Right lobe of liver (tissue), 6 donors: ENCODE measurements around the gene CYP46A1. TPM values are rescaled to one million over a fixed set of nuclear protein-coding genes. Genes with fewer than 3 reads are reported as not detected.

Experiments
- ATAC-seq, 4 donors: fragments of 200-7000 bp; cut with Tn5 transposase; one replicate each; pipeline ENCODE4 v1.9.1; 2020; ENCODE audit warnings: mild to moderate bottlenecking in 4 of 4, moderate library complexity in 4 of 4
- DNase-seq, 3 donors: peaks; one replicate each; pipeline ENCODE4 v3.0.0-alpha.2; 2020
- H3K27ac ChIP-seq, 3 donors: fragments of 200-600 bp; one replicate each; pipeline ENCODE4 v1.8.0; 2022
- H3K27me3 ChIP-seq, 2 donors: fragments of 200-600 bp; one replicate each; pipeline ENCODE4 v1.8.0; 2022
- H3K36me3 ChIP-seq, 4 donors: fragments of 200-600 bp; sonication (generic) in 1 of 4; one replicate each; pipeline versions ENCODE4 v1.5.1 to v1.8.0; 2017 to 2022; ENCODE audit warnings: control low read depth in 1 of 4
- H3K4me1 ChIP-seq, 4 donors: fragments of 200-600 bp; sonication (generic) in 1 of 4; one replicate each; pipeline versions ENCODE4 v1.5.1 to v1.8.0; 2017 to 2022; ENCODE audit warnings: control low read depth in 1 of 4
- H3K4me3 ChIP-seq, 3 donors: fragments of 200-600 bp; one replicate each; pipeline ENCODE4 v1.8.0; 2022
- H3K9me3 ChIP-seq, 4 donors: fragments of 200-600 bp; sonication (generic) in 1 of 4; one replicate each; pipeline versions ENCODE4 v1.5.1 to v1.8.0; 2017 to 2022; ENCODE audit warnings: control low read depth in 1 of 4
- CTCF ChIP-seq, 4 donors: fragments of 200-600 bp in 3 of 4; fragments of 450-650 bp in 1 of 4; IDR thresholded peaks; one replicate each; pipeline versions ENCODE4 v1.5.1 to v1.8.0; 2016 to 2022; ENCODE audit warnings: antibody characterized with exemption in 4 of 4, mild to moderate bottlenecking in 2 of 4
- POLR2A ChIP-seq: fragments of 450-650 bp; IDR thresholded peaks from one replicate; pipeline ENCODE4 v1.6.1; 2017; ENCODE audit warnings: antibody characterized with exemption, mild to moderate bottlenecking
- WGBS: methylation state at CpG from one replicate; pipeline ENCODE4 v1.1.6; 2018; ENCODE audit warnings: low coverage, low lambda C conversion rate; ENCODE audit not compliant: insufficient coverage; ENCODE audit errors: missing lambda C conversion rate; 5-methylcytosine and 5-hydroxymethylcytosine counted together
- intact Hi-C, 2 donors: fragments of 100-400 bp; cut with DNase I; formaldehyde crosslinking; loops; one replicate each; pipeline versions ENCODE4 v1.11.2 to v1.14.1; 2022
- total RNA-seq, 6 experiments: library from RNA; depleted of rRNA in 2 of 6; stranded (reverse); fragments of >200 nt in 2 of 6; fragmentation: NEBNext Ultra II Directional in 3 of 6; extraction: Animal tissue kit (Norgen Biotek cat#: 25700) in 3 of 6; gene quantifications; one replicate each; pipeline versions ENCODE4 v1.1.0 to v1.2.4, GENCODE V29; 2016 to 2023
- donor health status: DM: no; HTN: yes; CAD: no.
- donor health status: DM: no; HTN: no; CAD: no.
- donor health status: DM: no; HTN: no; CAD: no.
- donor health status: DM: no; HTN: yes; CAD: no.
- donor health status: DM: no; HTN: yes; CAD: no.

CYP46A1 gene
- total RNA-seq, 6 experiments from 2014 or later, result 0.06 to 1.6 (median 0.42) TPM; not detected in 1

DNA sequence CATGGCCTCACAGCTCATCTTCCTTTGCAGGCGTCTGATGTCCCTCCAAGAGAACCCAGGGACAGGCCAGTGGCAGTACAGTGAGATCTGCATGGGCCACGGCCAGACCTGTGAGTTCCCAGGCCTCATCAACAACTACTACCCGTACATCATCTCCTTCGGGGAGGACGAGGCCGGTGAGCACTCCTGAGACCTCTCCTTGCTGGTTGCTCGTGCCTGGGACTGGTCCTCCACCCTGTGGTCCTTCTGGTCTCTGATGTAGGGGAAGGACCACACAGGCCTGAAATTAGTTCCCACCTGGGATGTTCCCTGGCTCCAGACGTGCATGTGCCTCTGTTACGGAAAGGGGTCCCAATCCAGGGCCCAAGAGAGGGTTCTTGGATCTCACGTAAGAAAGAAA, 21.3 kb upstream of the CYP46A1 start:
- H3K9me3 ChIP-seq, result no peaks in the 10 kb centered on the region
- H3K27ac ChIP-seq, result no peak overlapping the region
- H3K27me3 ChIP-seq, result no peaks in the 10 kb centered on the region
- H3K4me3 ChIP-seq, result no peak overlapping the region
- WGBS, result 71% methylated on average over 5 of the region's 10 CpGs
- H3K36me3 ChIP-seq, result no peaks in the 10 kb centered on the region
- intact Hi-C loops, result no loop called here
- no peak for DNase-seq
- ATAC-seq, result no peak
- no peaks in the 10 kb centered on the region for H3K4me1 ChIP-seq
- no peak for TF ChIP-seq CTCF (IDR thresholded peaks at IDR 0.05)
- no peak for TF ChIP-seq POLR2A

DNA sequence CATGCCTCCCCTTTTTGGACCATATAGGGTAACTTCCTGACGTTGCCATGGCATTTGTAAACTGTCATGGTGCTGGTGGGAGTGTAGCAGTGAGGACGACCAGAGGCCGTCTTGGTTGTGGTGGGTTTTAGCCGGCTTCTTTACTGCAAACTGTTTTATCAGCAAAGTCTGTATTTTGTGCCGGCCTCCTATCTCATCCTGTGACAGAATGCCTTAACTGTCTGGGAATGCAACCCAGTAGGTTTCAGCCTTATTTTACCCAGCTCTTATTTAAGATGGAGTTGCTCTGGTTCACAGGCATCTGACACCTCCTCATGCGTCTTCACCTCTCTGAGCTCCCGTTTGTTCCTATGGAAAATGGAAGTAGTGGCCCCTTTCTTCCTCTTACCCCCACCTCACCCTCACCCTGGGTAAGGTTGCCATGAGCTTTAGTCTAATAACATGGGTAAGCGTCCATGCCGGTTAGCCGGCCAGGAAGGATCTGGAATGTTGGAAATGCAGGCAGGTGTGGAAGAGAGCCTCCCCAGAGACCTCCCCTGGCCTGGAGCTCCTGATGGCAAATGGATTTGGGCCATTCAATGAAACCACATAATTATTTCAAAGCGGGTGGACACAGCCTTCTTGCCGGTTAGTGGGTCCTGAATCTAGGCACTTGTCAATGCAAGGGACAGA, 20.6 kb upstream of the CYP46A1 start:
- no peaks in the 10 kb centered on the region for H3K4me1 ChIP-seq
- intact Hi-C loops, result no loop called here
- TF ChIP-seq CTCF (IDR thresholded peaks at IDR 0.05), result no peak
- TF ChIP-seq POLR2A, result no peak
- ATAC-seq (no peak), DNase-seq (no peak)
- no peaks in the 10 kb centered on the region for H3K9me3 ChIP-seq
- H3K27ac ChIP-seq, result peak overlapping the region in 2 of 3 donors; percentile 4 to 6
- H3K27me3 ChIP-seq, result no peaks in the 10 kb centered on the region
- 72% methylated on average over 8 of the region's 12 CpGs for WGBS
- H3K4me3 ChIP-seq, result no peak overlapping the region
- H3K36me3 ChIP-seq, result no peaks in the 10 kb centered on the region

DNA sequence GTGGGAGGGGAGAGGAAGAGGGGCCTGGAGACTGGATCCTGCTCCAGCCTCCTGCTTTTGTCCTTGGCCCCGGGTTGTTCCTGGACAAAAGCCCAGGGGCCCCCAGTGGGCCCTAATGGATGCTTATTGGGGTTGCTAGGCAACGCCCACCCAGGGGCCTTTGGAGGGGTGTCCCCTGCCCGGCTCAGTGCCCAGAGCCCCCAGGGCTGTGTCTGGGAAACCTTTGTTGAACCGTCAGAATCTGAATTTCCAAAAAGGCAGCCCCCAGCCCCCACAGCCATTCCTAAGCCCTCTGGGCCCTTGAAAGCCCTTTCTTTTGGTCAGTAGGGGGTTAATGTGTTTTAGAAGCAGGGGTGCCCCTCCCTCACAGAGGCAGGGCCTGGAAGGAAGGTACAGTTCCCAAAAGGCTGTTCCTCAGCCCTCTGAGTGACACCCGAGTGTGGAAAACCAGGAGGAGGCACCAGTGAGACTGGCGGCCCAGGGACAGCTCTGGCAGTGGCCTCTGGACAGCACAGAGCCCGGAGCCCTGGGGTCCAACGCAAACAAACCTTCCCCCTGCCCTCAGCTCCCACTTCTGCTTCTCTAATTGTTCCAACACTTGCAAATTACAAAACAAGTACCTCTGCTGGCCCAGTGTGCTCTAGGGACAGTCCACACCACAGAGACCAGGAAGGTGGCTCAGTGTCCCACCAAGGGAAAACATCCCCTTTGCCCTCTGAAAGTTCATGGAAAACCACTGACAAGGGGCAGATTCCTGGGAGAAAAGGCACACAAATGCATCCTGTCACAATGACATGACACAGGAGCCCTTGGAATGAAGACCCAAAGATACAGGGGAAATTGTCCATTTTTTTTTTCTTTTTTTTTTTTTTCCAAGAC, 19.8 kb upstream of the CYP46A1 start:
- DNase-seq (no peak), ATAC-seq (peak in 3 of 4 donors; percentile 28 to 41 (median 36))
- no peak for TF ChIP-seq CTCF (IDR thresholded peaks at IDR 0.05)
- no peak for TF ChIP-seq POLR2A
- intact Hi-C loops, result no loop called here
- Histone ChIP-seq H3K9me3 (no peaks in the 10 kb centered on the region), H3K4me3 (no peak overlapping the region), H3K27ac (peak overlapping the region; percentile 4 to 16 (median 6)), H3K4me1 (no peaks in the 10 kb centered on the region), H3K36me3 (no peaks in the 10 kb centered on the region), H3K27me3 (no peaks in the 10 kb centered on the region)
- WGBS, result 14% methylated on average over 4 of the region's 8 CpGs

- Histone ChIP-seq H3K27ac (no peak overlapping the region), H3K27me3 (no peaks in the 10 kb centered on the region), H3K4me1 (no peaks in the 10 kb centered on the region), H3K36me3 (no peaks in the 10 kb centered on the region), H3K9me3 (no peaks in the 10 kb centered on the region), H3K4me3 (no peak overlapping the region)
- no peak for ATAC-seq
- TF ChIP-seq POLR2A (no peak), CTCF (IDR thresholded peaks at IDR 0.05) (no peak)
- DNase-seq, result no peak
- intact Hi-C loops, result no loop called here
- 60% methylated on average over 10 of the region's 12 CpGs for WGBS
These were observed 19.2 kb upstream of the CYP46A1 start for GRCh38 chr14:99664937-99665273.
